Mammary epithelial cell (primary cell): ENCODE measurements around the gene RABL6.

Experiments
- EZH2 ChIP-seq: IDR thresholded peaks from 2 replicates; pipeline ENCODE4 v1.6.1; 2012; ENCODE audit warnings: low read length, inconsistent platforms, borderline replicate concordance
- TF ChIP-seq, protein P1 (sequence below), 2 donors: IDR thresholded peaks in 1 of 2; conservative IDR thresholded peaks in 1 of 2; 2 replicates each; pipeline ENCODE4 v1.5.1; 2011 to 2012; ENCODE audit warnings: inconsistent platforms in 2 of 2, low read length in 2 of 2, mild to moderate bottlenecking in 2 of 2, control low read depth in 1 of 2, low read depth in 1 of 2; ENCODE audit not compliant: insufficient read depth in 1 of 2; ENCODE audit errors: extremely low read depth in 1 of 2

- TF ChIP-seq, protein P1, sequence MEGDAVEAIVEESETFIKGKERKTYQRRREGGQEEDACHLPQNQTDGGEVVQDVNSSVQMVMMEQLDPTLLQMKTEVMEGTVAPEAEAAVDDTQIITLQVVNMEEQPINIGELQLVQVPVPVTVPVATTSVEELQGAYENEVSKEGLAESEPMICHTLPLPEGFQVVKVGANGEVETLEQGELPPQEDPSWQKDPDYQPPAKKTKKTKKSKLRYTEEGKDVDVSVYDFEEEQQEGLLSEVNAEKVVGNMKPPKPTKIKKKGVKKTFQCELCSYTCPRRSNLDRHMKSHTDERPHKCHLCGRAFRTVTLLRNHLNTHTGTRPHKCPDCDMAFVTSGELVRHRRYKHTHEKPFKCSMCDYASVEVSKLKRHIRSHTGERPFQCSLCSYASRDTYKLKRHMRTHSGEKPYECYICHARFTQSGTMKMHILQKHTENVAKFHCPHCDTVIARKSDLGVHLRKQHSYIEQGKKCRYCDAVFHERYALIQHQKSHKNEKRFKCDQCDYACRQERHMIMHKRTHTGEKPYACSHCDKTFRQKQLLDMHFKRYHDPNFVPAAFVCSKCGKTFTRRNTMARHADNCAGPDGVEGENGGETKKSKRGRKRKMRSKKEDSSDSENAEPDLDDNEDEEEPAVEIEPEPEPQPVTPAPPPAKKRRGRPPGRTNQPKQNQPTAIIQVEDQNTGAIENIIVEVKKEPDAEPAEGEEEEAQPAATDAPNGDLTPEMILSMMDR (conservative IDR thresholded peaks at IDR 0.05 in 1 of 2, IDR thresholded peaks at IDR 0.05 in 1 of 2; ENCODE audit: extremely low read depth in 1 of 2, insufficient read depth in 1 of 2, low read depth in 1 of 2, low read length in 2 of 2) = no peak
- TF ChIP-seq EZH2 = no peak
Measured at GRCh38 chr9:136814725-136815421, 7.1 kb downstream of the RABL6 start.
